Endothelial cell of umbilical vein (primary cell): ENCODE results near the gene VPS52. TPM values are rescaled to one million over a fixed set of nuclear protein-coding genes. Genes with fewer than 3 reads are reported as not detected.

ENCODE experiments used
- BruUV-seq: library from RNA; stranded (reverse); fragments of 400-500 nt; replicated peaks from 2 replicates; lab custom pipeline; 2021; lab: Mats Ljungman, UMichigan
- CTCF ChIA-PET: fragments of 300-600, 350-600 bp; sonication (Branson Sonifier 250); formaldehyde crosslinking; loops from one replicate; lab custom pipeline; 2021; ENCODE audit warnings: antibody characterized with exemption, inconsistent platforms; lab: Charles Lee
- POLR2A ChIA-PET: fragments of 300-600, 350-600 bp; sonication (Branson Sonifier 250); formaldehyde crosslinking; loops from one replicate; lab custom pipeline; 2021; ENCODE audit warnings: antibody characterized with exemption, inconsistent platforms; lab: Charles Lee
- DNase-seq: peaks from one replicate; pipeline ENCODE4 v3.0.0-alpha.2; 2011; ENCODE audit warnings: low read depth, low spot score
- FAIRE-seq: peaks from 2 replicates; lab custom pipeline; 2011; peaks lifted over from hg19 to GRCh38; lab: Jason Lieb, UNC
- H2AFZ ChIP-seq: 2 replicates; pipeline ENCODE4 v1.6.0; 2012; ENCODE audit warnings: low read depth, low read length, control low read depth, inconsistent platforms
- H3K27ac ChIP-seq: 2 replicates; pipeline ENCODE4 v1.5.1; 2011; ENCODE audit warnings: low read depth, mild to moderate bottlenecking, control low read depth, low read length, moderate library complexity; ENCODE audit not compliant: insufficient read depth
- H3K27me3 ChIP-seq, 2 experiments: 2 replicates each; pipeline versions ENCODE4 v1.6.0 to v1.6.1; 2011; ENCODE audit warnings: low read length in 2 of 2, mixed read lengths in 1 of 2; ENCODE audit not compliant: control insufficient read depth in 2 of 2, insufficient read depth in 2 of 2
- H3K36me3 ChIP-seq, 2 experiments: 2 replicates in 1 of 2; 3 replicates in 1 of 2; pipeline ENCODE4 v1.5.1; 2011; ENCODE audit warnings: low read length in 2 of 2, mild to moderate bottlenecking in 1 of 2, moderate library complexity in 1 of 2; ENCODE audit not compliant: control insufficient read depth in 2 of 2, insufficient read depth in 2 of 2; ENCODE audit errors: extremely low read depth in 1 of 2
- H3K4me1 ChIP-seq: 3 replicates; pipeline ENCODE4 v1.5.1; 2011; ENCODE audit warnings: mild to moderate bottlenecking, low read length; ENCODE audit not compliant: control insufficient read depth, insufficient read depth; ENCODE audit errors: extremely low read depth
- H3K4me2 ChIP-seq: 2 replicates; pipeline ENCODE4 v1.6.1; 2011; ENCODE audit warnings: low read length, control low read depth, mixed read lengths; ENCODE audit not compliant: insufficient read depth
- H3K4me3 ChIP-seq, 3 experiments: fragments of 200-600 bp in 1 of 3; sonication (generic), shearing (Covaris generic) in 1 of 3; replicated peaks in 1 of 3; 2 replicates each; pipeline ENCODE4 v1.5.1; 2011 to 2016; ENCODE audit warnings: control low read depth in 3 of 3, low read length in 3 of 3, mild to moderate bottlenecking in 2 of 3, inconsistent platforms in 1 of 3, low read depth in 1 of 3, moderate library complexity in 1 of 3; ENCODE audit not compliant: insufficient read depth in 1 of 3
- H3K79me2 ChIP-seq: 2 replicates; pipeline ENCODE4 v1.6.0; 2012; ENCODE audit warnings: low read length, inconsistent platforms; ENCODE audit not compliant: control insufficient read depth, insufficient read depth
- H3K9ac ChIP-seq: replicated peaks from 2 replicates; pipeline ENCODE3; 2011; ENCODE audit warnings: low read length, control low read depth; ENCODE audit not compliant: insufficient read depth; ENCODE audit errors: extremely low read depth
- H3K9me1 ChIP-seq: replicated peaks from 3 replicates; pipeline ENCODE4 v1.6.0; 2011; ENCODE audit warnings: mild to moderate bottlenecking, low read length; ENCODE audit not compliant: control insufficient read depth, insufficient read depth; ENCODE audit errors: extremely low read depth
- H3K9me3 ChIP-seq: replicated peaks from 2 replicates; pipeline ENCODE4 v1.5.1; 2012; ENCODE audit warnings: low read length, inconsistent platforms; ENCODE audit not compliant: control insufficient read depth, insufficient read depth
- H4K20me1 ChIP-seq: replicated peaks from 2 replicates; pipeline ENCODE3; 2011; ENCODE audit warnings: mild to moderate bottlenecking, low read length; ENCODE audit not compliant: control insufficient read depth, insufficient read depth; ENCODE audit errors: extremely low read depth
- CTCF ChIP-seq, 2 donors: IDR thresholded peaks; 1 replicate in 1 of 2; 2 replicates in 1 of 2; pipeline ENCODE4 v1.5.1; 2011; ENCODE audit warnings: low read length in 2 of 2, mild to moderate bottlenecking in 2 of 2, moderate library complexity in 2 of 2, control low read depth in 1 of 2, inconsistent platforms in 1 of 2, low read depth in 1 of 2; ENCODE audit not compliant: insufficient read depth in 1 of 2; ENCODE audit errors: extremely low read depth in 1 of 2
- EZH2 ChIP-seq: IDR thresholded peaks from 2 replicates; pipeline ENCODE4 v1.6.1; 2012; ENCODE audit warnings: borderline replicate concordance, low read depth, mild to moderate bottlenecking, moderate library complexity, low read length, inconsistent platforms; ENCODE audit not compliant: severe bottlenecking
- FOS ChIP-seq: IDR thresholded peaks from 2 replicates; pipeline ENCODE4 v1.6.1; 2011; ENCODE audit warnings: mild to moderate bottlenecking, low read length, moderate library complexity, borderline replicate concordance; ENCODE audit not compliant: insufficient read depth
- GATA2 ChIP-seq: IDR thresholded peaks from 2 replicates; pipeline ENCODE4 v1.7.0; 2011; ENCODE audit warnings: low read depth, mild to moderate bottlenecking, moderate library complexity, mixed read lengths, low read length; ENCODE audit not compliant: insufficient read length, insufficient read depth
- JUN ChIP-seq: IDR thresholded peaks from 2 replicates; pipeline ENCODE4 v1.6.1; 2011; ENCODE audit warnings: borderline replicate concordance, low read depth; ENCODE audit not compliant: insufficient read length, insufficient read depth
- MAX ChIP-seq: IDR thresholded peaks from 2 replicates; pipeline ENCODE4 v1.6.1; 2011; ENCODE audit not compliant: insufficient read depth, insufficient read length
- MYC ChIP-seq: IDR thresholded peaks from one replicate; pipeline ENCODE4 v1.6.1; 2011; ENCODE audit warnings: mild to moderate bottlenecking, low read depth, low read length
- POLR2A ChIP-seq: IDR thresholded peaks from 2 replicates; pipeline ENCODE4 v1.6.1; 2012; ENCODE audit warnings: low read depth, mild to moderate bottlenecking, control low read depth, low read length
- POLR2AphosphoS5 ChIP-seq: IDR thresholded peaks from 2 replicates; pipeline ENCODE4 v1.6.1; 2012; ENCODE audit warnings: low read depth, mild to moderate bottlenecking, control low read depth, low read length, moderate library complexity; ENCODE audit not compliant: insufficient read depth
- dilution Hi-C: fragments of 300-500 bp; cut with MboI; formaldehyde crosslinking; loops from one replicate; pipeline ENCODE4 v1.15.0; 2019; ENCODE audit warnings: low sequenced_read_pairs; ENCODE audit not compliant: extremely low pct_ligation_motif_present
- intact Hi-C: fragments of 100-400 bp; cut with micrococcal nuclease; formaldehyde crosslinking; loops from one replicate; pipeline ENCODE4 v1.10.0; 2022
- polyA plus RNA-seq, 4 experiments: library from polyadenylated mRNA; depleted of rRNA in 3 of 4; stranded (reverse) in 3 of 4; unstranded in 1 of 4; fragments of >200 nt; gene quantifications; 2 replicates each; pipeline versions ENCODE4 v1.2.1 to v1.2.3, GENCODE V29; 2011 to 2012; ENCODE audit warnings: missing spikeins in 1 of 4
- total RNA-seq: library from RNA; stranded (reverse); gene quantifications from 2 replicates; pipeline ENCODE4 v1.2.3, GENCODE V29; 2021

Gene VPS52
- total and polyA plus RNA-seq, 2 donors (not counting 3 experiments of a cell fraction or from before 2014, with no cell fraction given): 49.2 to 112 TPM

GRCh38 chr6:33248932-33249731, 22.5 kb downstream of the VPS52 start:
- Histone ChIP-seq H3K4me3 (peak overlapping the region; percentile 18 to 69 (median 38)), H3K9me3 (no peaks in the 10 kb centered on the region), H3K79me2 (no peaks in the 10 kb centered on the region), H3K9me1 (no peaks in the 10 kb centered on the region), H3K36me3 (peaks cover 0 to 2% of the 10 kb centered on the region in 2 experiments), H3K4me1 (peaks cover 23% of the 10 kb centered on the region), H2AFZ (peak overlapping the region; percentile 81), H4K20me1 (no peaks in the 10 kb centered on the region), H3K27ac (peak overlapping the region; percentile 72), H3K9ac (peak overlapping the region; percentile 69), H3K27me3 (peaks cover 0 to 2% of the 10 kb centered on the region in 2 experiments), H3K4me2 (peak overlapping the region; percentile 91)
- TF ChIP-seq MYC (peak; percentile 10), EZH2 (no peak), JUN (no peak), MAX (peak; percentile 27), POLR2A (peak; percentile 93), POLR2AphosphoS5 (peak; percentile 91), FOS (peak; percentile 33), CTCF (IDR thresholded peaks at IDR 0.05; ENCODE audit: extremely low read depth in 1 of 2, insufficient read depth in 1 of 2, low read depth in 1 of 2, low read length in 2 of 2) (peak in 1 of 2 donors; percentile 21), GATA2 (no peak)
- no TSS peak for BruUV-seq
- peak; percentile 100 for DNase-seq
- dilution Hi-C loops (no loop called here), intact Hi-C loops (loop anchor here (1.0 to 10.0 kb wide), 8 partner anchors 22 to 364 kb away; partner anchors contain the start of genes RING1, RXRB, SLC39A7 and VPS52)
- ChIA-PET POLR2A (interaction anchor here (0.7 to 2.7 kb wide), 5 partner anchors 23 to 277 kb away, joined by 3 to 12 read pairs (median 4); partner anchors contain the start of genes RING1, RPS18 and VPS52), CTCF (interaction anchor here (0.9 to 4.5 kb wide), 35 partner anchors 11 to 658 kb away, joined by 3 to 99 read pairs (median 9); partner anchors contain the start of genes HSD17B8, RGL2, RING1 and RPS18)
- FAIRE-seq: peak; percentile 98
